Measurements from ENCODE around the gene IL17B. TPM values are rescaled to one million over a fixed set of nuclear protein-coding genes. Genes with fewer than 3 reads are reported as not detected.

IL17B gene
- total and polyA plus RNA-seq, 2 of the 13 experiments (the other 11 are each of a cell fraction or from before 2014, with no cell fraction given): 0.29 to 2.6 TPM

GRCh38 chr5:149375434-149375833, 3.7 kb downstream of the IL17B start:
- in situ Hi-C loops (cut with HindIII; ENCODE audit: extremely low pct_ligation_motif_present, low pct_unique_long_range_greater_than_20kb): no loop called here

More at GRCh38 chr5:149375434-149375833, 3.7 kb downstream of the IL17B start:
- Histone ChIP-seq H3K27me3 (ENCODE audit: control insufficient read depth in 1 of 2, insufficient read depth in 2 of 2, low read length in 2 of 2) (peaks cover 0 to 3% of the 10 kb centered on the region in 2 experiments; a peak in 1 of 5 replicates), H4K20me1 (ENCODE audit: insufficient read depth, low read length) (no peaks in the 10 kb centered on the region), H3K4me3 (replicated peaks in 1 of 3; ENCODE audit: insufficient read depth in 1 of 3, low read depth in 2 of 3, low read length in 3 of 3) (no peak overlapping the region), H3K9me3 (ENCODE audit: low read length) (no peaks in the 10 kb centered on the region), H2AFZ (ENCODE audit: low read length) (no peak overlapping the region), H3K36me3 (replicated peaks in 1 of 2; ENCODE audit: control insufficient read depth in 1 of 2, insufficient read depth in 2 of 2, low read length in 2 of 2) (no peaks in the 10 kb centered on the region), H3K4me1 (ENCODE audit: insufficient read depth, low read length) (peaks cover 23% of the 10 kb centered on the region), H3K9ac (ENCODE audit: insufficient read depth, low read depth, low read length) (no peak overlapping the region), H3K4me2 (ENCODE audit: low read depth, low read length) (no peak overlapping the region), H3K27ac (ENCODE audit: extremely low read length, insufficient read depth, low read length) (no peak overlapping the region), H3K79me2 (ENCODE audit: insufficient read depth, low read length) (no peaks in the 10 kb centered on the region)
- ChIA-PET POLR2A (interaction anchor here (1.2 kb wide), 1 partner anchor 176 kb away, joined by 4 read pairs; the partner anchor contains the start of gene CSNK1A1), CTCF (ENCODE audit: low intra/inter-chr PET ratio, low total read pairs) (no interaction called here)
- no peak for FAIRE-seq
- 60% methylated on average over 5 of the region's 6 CpGs for WGBS (ENCODE audit: low lambda C conversion rate)
- intact Hi-C loops (cut with micrococcal nuclease; ENCODE audit: unreplicated experiment): no loop called here
- no peak for DNase-seq (ENCODE audit: low spot score)
- no peak for TF ChIP-seq ZNF235 (CRISPR knock-in tag; IDR thresholded peaks at IDR 0.05; ENCODE audit: borderline replicate concordance)
- TF ChIP-seq ZNF296 (CRISPR knock-in tag; conservative IDR thresholded peaks at IDR 0.05): no peak
- TF ChIP-seq ZNF512B (CRISPR knock-in tag; IDR thresholded peaks at IDR 0.05; ENCODE audit: borderline replicate concordance): no peak
- no peak for TF ChIP-seq KAT2B (IDR thresholded peaks at IDR 0.05; ENCODE audit: borderline replicate concordance, low read depth, low read length)
- no peak for TF ChIP-seq ZSCAN5A (CRISPR knock-in tag; IDR thresholded peaks at IDR 0.05; ENCODE audit: borderline replicate concordance)
- no peak for TF ChIP-seq SMAD3 (CRISPR knock-in tag; IDR thresholded peaks at IDR 0.05)
- no peak for TF ChIP-seq SMAD9 (CRISPR knock-in tag; IDR thresholded peaks at IDR 0.05)
- TF ChIP-seq RCOR2 (CRISPR knock-in tag; IDR thresholded peaks at IDR 0.05): no peak
- no peak for TF ChIP-seq ATF5 (CRISPR knock-in tag; IDR thresholded peaks at IDR 0.05; ENCODE audit: low read depth)
- TF ChIP-seq MED13 (CRISPR knock-in tag; IDR thresholded peaks at IDR 0.05): no peak
- no peak for TF ChIP-seq SMARCC2 (IDR thresholded peaks at IDR 0.05)
- no peak for TF ChIP-seq ZNF343 (CRISPR knock-in tag; IDR thresholded peaks at IDR 0.05)
- TF ChIP-seq ZNF878 (CRISPR knock-in tag; IDR thresholded peaks at IDR 0.05): no peak
- no peak for TF ChIP-seq ZFP41 (CRISPR knock-in tag; IDR thresholded peaks at IDR 0.05; ENCODE audit: borderline replicate concordance)
- TF ChIP-seq ZBTB3 (CRISPR knock-in tag; IDR thresholded peaks at IDR 0.05; ENCODE audit: borderline replicate concordance, low read depth): no peak
- no peak for TF ChIP-seq KDM5B (CRISPR knock-in tag; IDR thresholded peaks at IDR 0.05; ENCODE audit: borderline replicate concordance)
- no peak for TF ChIP-seq FOXP4 (CRISPR knock-in tag; IDR thresholded peaks at IDR 0.05)
- no peak for TF ChIP-seq SNAI1 (CRISPR knock-in tag; IDR thresholded peaks at IDR 0.05; ENCODE audit: borderline replicate concordance)
- no peak for TF ChIP-seq ZNF263 (CRISPR knock-in tag; IDR thresholded peaks at IDR 0.05)
- no peak for ATAC-seq
- no TSS peak for BruUV-seq (replicated peaks)
